G401.6 (cell line): ENCODE results near the gene SNRPB.

Source experiments
- FAIRE-seq: peaks from 2 replicates; lab custom pipeline; 2012; peaks lifted over from hg19 to GRCh38; lab: Jason Lieb, UNC

The SNRPB gene

DNA sequence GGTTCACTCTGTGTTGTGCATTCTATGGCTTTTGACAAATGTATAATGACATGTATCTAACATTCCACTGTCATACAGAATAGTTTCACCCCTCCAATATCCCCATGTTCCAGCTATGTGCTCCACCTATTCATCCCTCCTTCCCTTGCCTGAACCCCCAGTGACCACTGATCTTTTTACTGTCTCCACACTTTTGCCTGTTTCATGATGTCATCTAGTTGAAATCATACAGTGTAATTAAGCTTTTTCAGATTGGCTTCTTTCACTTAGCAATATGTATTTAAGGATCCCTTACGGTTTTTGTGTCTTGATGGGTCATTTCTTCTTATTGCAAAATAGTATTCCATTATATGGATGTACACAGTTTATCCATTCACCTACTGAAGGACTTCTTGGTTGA is 50.1 kb downstream of the SNRPB start:
- FAIRE-seq, result no peak

DNA sequence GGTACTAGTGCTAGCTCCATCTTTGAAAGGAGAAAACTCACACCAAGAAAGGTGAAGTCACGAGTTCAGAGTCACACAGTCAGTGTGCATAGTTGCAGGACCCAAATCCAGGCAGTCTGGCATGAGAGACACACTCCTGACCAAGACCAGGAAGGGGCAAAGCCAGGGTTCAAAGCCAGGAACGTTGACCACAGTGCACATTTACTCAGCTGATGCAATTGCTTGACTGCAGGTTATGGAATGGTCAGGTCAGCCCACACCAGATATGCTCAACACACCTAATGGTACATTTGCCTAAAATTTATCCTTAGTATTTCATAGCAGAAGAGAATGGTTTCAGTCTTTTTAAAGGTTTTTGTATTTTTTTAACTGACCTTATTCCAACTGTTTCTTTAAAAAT is 52.2 kb downstream of the SNRPB start:
- no peak for FAIRE-seq

DNA sequence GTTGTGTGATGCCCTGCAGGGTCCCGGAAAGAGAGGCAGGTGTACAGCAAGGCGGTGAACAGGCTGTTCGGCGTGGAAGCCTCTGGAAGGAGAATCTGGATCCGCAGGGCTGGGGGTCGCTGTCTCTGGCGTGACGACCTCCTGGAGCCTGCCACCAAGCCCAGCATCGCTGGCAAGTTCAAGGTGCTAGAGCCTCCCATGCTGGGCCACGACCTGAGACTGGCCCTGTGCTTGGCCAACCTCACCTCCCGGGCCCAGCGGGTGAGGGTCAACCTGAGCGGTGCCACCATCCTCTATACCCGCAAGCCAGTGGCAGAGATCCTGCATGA is 53.4 kb downstream of the SNRPB start:
- FAIRE-seq, result no peak

DNA sequence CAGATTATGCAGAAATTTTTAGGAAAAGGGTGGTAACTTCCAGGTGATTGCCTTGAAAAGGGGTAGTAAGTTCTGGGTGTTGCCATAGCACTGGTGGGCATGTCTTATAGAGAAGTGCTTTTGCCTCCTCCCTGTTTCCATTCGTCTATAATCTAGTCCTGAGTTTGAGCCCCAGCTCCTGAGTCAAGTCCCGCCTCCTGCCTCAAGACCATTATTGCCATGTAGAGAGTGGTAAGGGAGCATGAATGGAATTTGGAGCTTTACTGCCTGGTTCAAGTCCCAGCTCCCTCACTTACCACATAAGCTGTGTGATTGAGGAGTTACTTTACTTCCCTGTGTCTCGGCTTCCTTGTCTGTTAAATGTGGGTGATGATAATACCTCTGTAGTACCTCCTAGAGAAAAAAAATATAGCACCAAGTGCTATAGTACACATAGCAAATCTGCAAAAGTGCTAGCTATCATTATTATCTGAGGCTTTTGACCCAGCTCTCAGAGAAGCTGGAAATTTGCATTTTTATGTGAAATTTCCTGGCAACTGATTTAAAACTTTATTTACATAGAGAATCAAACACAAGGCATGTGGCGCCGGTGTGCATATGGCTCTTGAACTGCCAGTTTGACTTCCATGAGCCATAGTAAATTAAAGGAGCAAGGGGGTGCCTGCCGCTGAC is 53.9 kb downstream of the SNRPB start:
- FAIRE-seq, result no peak
